ENCODE measurements around the gene FBN1. TPM values are rescaled to one million over a fixed set of nuclear protein-coding genes. Genes with fewer than 3 reads are reported as not detected.
A peak's percentile ranks its signal among the peaks of the same experiment; 100 is the strongest.

Gene FBN1
- total RNA-seq, 1 donor from 2014 or later = 54.0 TPM

- H3K9me3 Mint-ChIP-seq (ENCODE audit: unreplicated experiment) = no peaks in the 10 kb centered on the region
- no peak overlapping the region for H3K4me3 Mint-ChIP-seq (ENCODE audit: unreplicated experiment)
- peaks cover 4% of the 10 kb centered on the region for H3K36me3 Mint-ChIP-seq (ENCODE audit: low read depth, unreplicated experiment)
- peaks cover 11% of the 10 kb centered on the region for H3K4me1 Mint-ChIP-seq (ENCODE audit: unreplicated experiment)
- peaks cover 4% of the 10 kb centered on the region for H3K27me3 Mint-ChIP-seq (ENCODE audit: unreplicated experiment)
- H3K27ac Mint-ChIP-seq (ENCODE audit: unreplicated experiment) = no peak overlapping the region
- no peak for DNase-seq (ENCODE audit: low spot score)
- no peak for TF ChIP-seq CTCF (IDR thresholded peaks at IDR 0.05; ENCODE audit: unreplicated experiment)
Measured at GRCh38 chr15:48541341-48542278, 103.9 kb downstream of the FBN1 start.

GRCh38 chr15:48540756-48541155 is 104.8 kb downstream of the FBN1 start:
- Mint-ChIP-seq H3K27me3 (ENCODE audit: unreplicated experiment) (peaks cover 3% of the 10 kb centered on the region), H3K36me3 (ENCODE audit: low read depth, unreplicated experiment) (peaks cover 4% of the 10 kb centered on the region), H3K4me3 (ENCODE audit: unreplicated experiment) (no peak overlapping the region), H3K4me1 (ENCODE audit: unreplicated experiment) (peaks cover 20% of the 10 kb centered on the region), H3K27ac (ENCODE audit: unreplicated experiment) (no peak overlapping the region), H3K9me3 (ENCODE audit: unreplicated experiment) (no peaks in the 10 kb centered on the region)
- DNase-seq (ENCODE audit: low spot score) = no peak
- no peak for TF ChIP-seq CTCF (IDR thresholded peaks at IDR 0.05; ENCODE audit: unreplicated experiment)

- TF ChIP-seq CTCF (IDR thresholded peaks at IDR 0.05; ENCODE audit: unreplicated experiment) = no peak
- Mint-ChIP-seq H3K27me3 (ENCODE audit: unreplicated experiment) (peaks cover 3% of the 10 kb centered on the region), H3K9me3 (ENCODE audit: unreplicated experiment) (no peaks in the 10 kb centered on the region), H3K4me1 (ENCODE audit: unreplicated experiment) (peaks cover 20% of the 10 kb centered on the region), H3K4me3 (ENCODE audit: unreplicated experiment) (no peak overlapping the region), H3K36me3 (ENCODE audit: low read depth, unreplicated experiment) (peaks cover 4% of the 10 kb centered on the region), H3K27ac (ENCODE audit: unreplicated experiment) (peak overlapping the region; percentile 44)
- no peak for DNase-seq (ENCODE audit: low spot score)
Measured at GRCh38 chr15:48538941-48539340, 106.6 kb downstream of the FBN1 start.

- Mint-ChIP-seq H3K4me1 (ENCODE audit: unreplicated experiment) (peaks cover 20% of the 10 kb centered on the region), H3K4me3 (ENCODE audit: unreplicated experiment) (no peak overlapping the region), H3K27me3 (ENCODE audit: unreplicated experiment) (peaks cover 3% of the 10 kb centered on the region), H3K27ac (ENCODE audit: unreplicated experiment) (peak overlapping the region; percentile 81), H3K9me3 (ENCODE audit: unreplicated experiment) (no peaks in the 10 kb centered on the region), H3K36me3 (ENCODE audit: low read depth, unreplicated experiment) (peaks cover 4% of the 10 kb centered on the region)
- DNase-seq (ENCODE audit: low spot score) = no peak
- TF ChIP-seq CTCF (IDR thresholded peaks at IDR 0.05; ENCODE audit: unreplicated experiment) = no peak
Measured at GRCh38 chr15:48537271-48538113, 108.0 kb downstream of the FBN1 start.
